Measurements from ENCODE around the gene WDR44. TPM values are rescaled to one million over a fixed set of nuclear protein-coding genes. Genes with fewer than 3 reads are reported as not detected.
A peak's percentile ranks its signal among the peaks of the same experiment; 100 is the strongest.
"Not testable (repeated sequence)": the region's sequence is repeated elsewhere in the genome, so short reads cannot be mapped to it uniquely, and the experiment has no call there.

The WDR44 gene
- 1 to 10 TPM; 8.9 to 9.3 TPM for total RNA-seq

- ChIA-PET CTCF (interaction anchor here (1.0 kb wide), 1 partner anchor 43 kb away, joined by 3 read pairs; no protein-coding TSS in a partner anchor), POLR2A (interaction anchor here (0.5 to 0.6 kb wide), 2 partner anchors 12 to 40 kb away, joined by 3 to 4 read pairs; no protein-coding TSS in a partner anchor)
- peak within 1 kb of the TSS; percentile 96 for H3K4me3 Mint-ChIP-seq
- intact Hi-C loops (cut with DNase I, micrococcal nuclease): loop anchor here (1.0 to 10.0 kb wide), 6 partner anchors 79 to 629 kb away; partner anchors contain the start of genes KLHL13 (in 1 of the 2) and LONRF3 (in 1 of the 2)
- H3K9me3 Mint-ChIP-seq (ENCODE audit: low read depth): no peaks in the 10 kb centered on the region
- no peaks in the 10 kb centered on the region for H3K27me3 Mint-ChIP-seq
- H3K27ac Mint-ChIP-seq: peak within 1 kb of the TSS; percentile 95
- ATAC-seq (peak; percentile 93), DNase-seq (peak; percentile 95)
- H3K4me1 Mint-ChIP-seq: peaks cover 27% of the 10 kb centered on the region
- H3K36me3 Mint-ChIP-seq (ENCODE audit: low read depth): no peaks in the 10 kb centered on the region
Measured at GRCh38 chrX:118345464-118346257, at the start of gene WDR44. Gene WDR44, plus strand, starts transcription at chrX:118346106. Its CDS starts 398 bp downstream, at chrX:118346504.

- ATAC-seq, H3K4me3 Mint-ChIP-seq: not testable (repeated sequence)
- H3K9me3 Mint-ChIP-seq (ENCODE audit: low read depth): peaks cover 11% of the 10 kb centered on the region
Measured at GRCh38 chrX:118305827-118306226, 40.1 kb upstream of the WDR44 start.

GRCh38 chrX:118315529-118315928 lies 30.4 kb upstream of the WDR44 start:
- intact Hi-C loops (cut with DNase I, micrococcal nuclease): no loop called here
- ATAC-seq (no peak), DNase-seq (no peak)
- ChIA-PET POLR2A (no interaction called here), CTCF (no interaction called here)
- H3K36me3 Mint-ChIP-seq (ENCODE audit: low read depth): no peaks in the 10 kb centered on the region
- no peak overlapping the region for H3K27ac Mint-ChIP-seq
- no peaks in the 10 kb centered on the region for H3K9me3 Mint-ChIP-seq (ENCODE audit: low read depth)
- H3K27me3 Mint-ChIP-seq: peaks cover 3% of the 10 kb centered on the region
- no peak overlapping the region for H3K4me3 Mint-ChIP-seq
- no peaks in the 10 kb centered on the region for H3K4me1 Mint-ChIP-seq

More at GRCh38 chrX:118305827-118306226, 40.1 kb upstream of the WDR44 start:
- DNase-seq; H3K27ac Mint-ChIP-seq; H3K27me3 Mint-ChIP-seq; CTCF ChIA-PET; H3K4me1 Mint-ChIP-seq; intact Hi-C loops (cut with DNase I, micrococcal nuclease); H3K36me3 Mint-ChIP-seq (ENCODE audit: low read depth): not testable (repeated sequence)
- POLR2A ChIA-PET: interaction anchor here (0.7 kb wide), 1 partner anchor 40 kb away, joined by 4 read pairs; the partner anchor contains the start of gene WDR44

DNA sequence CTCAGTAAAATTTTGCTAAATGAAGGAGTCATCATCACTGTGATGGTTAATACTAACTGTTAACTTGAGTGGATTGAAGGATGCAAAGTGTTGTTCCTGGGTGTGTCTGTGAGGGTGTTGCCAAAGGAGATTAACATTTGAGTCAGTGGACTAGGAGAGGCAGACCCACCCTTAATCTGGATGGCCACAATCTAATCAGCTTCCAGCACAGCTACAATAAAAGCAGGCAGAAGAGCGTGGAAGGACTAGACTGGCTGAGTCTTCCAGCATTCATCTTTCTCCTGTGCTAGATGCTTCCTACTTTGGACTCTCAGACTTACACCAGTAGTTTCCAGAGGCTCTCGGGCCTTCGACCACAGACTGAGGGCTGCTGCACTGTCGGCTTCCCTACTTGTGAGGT lies 21.3 kb upstream of the WDR44 start:
- Mint-ChIP-seq H3K27me3 (no peaks in the 10 kb centered on the region), H3K36me3 (ENCODE audit: low read depth) (no peaks in the 10 kb centered on the region), H3K4me3 (no peak overlapping the region), H3K9me3 (ENCODE audit: low read depth) (no peaks in the 10 kb centered on the region), H3K27ac (no peak overlapping the region), H3K4me1 (no peaks in the 10 kb centered on the region)
- ATAC-seq (no peak), DNase-seq (no peak)
- CTCF ChIA-PET: no interaction called here
- intact Hi-C loops (cut with DNase I, micrococcal nuclease): no loop called here
- POLR2A ChIA-PET: no interaction called here

- Mint-ChIP-seq H3K27ac (no peak overlapping the region), H3K27me3 (no peaks in the 10 kb centered on the region), H3K4me1 (no peaks in the 10 kb centered on the region), H3K36me3 (ENCODE audit: low read depth) (no peaks in the 10 kb centered on the region), H3K4me3 (no peak overlapping the region), H3K9me3 (ENCODE audit: low read depth) (no peaks in the 10 kb centered on the region)
- DNase-seq (no peak), ATAC-seq (no peak)
- intact Hi-C loops (cut with DNase I, micrococcal nuclease): no loop called here
- CTCF ChIA-PET: interaction anchor here (1.2 kb wide), 1 partner anchor 221 kb away, joined by 3 read pairs; no protein-coding TSS in a partner anchor
- POLR2A ChIA-PET: no interaction called here
Measured at GRCh38 chrX:118325453-118325852, 20.5 kb upstream of the WDR44 start.

DNA sequence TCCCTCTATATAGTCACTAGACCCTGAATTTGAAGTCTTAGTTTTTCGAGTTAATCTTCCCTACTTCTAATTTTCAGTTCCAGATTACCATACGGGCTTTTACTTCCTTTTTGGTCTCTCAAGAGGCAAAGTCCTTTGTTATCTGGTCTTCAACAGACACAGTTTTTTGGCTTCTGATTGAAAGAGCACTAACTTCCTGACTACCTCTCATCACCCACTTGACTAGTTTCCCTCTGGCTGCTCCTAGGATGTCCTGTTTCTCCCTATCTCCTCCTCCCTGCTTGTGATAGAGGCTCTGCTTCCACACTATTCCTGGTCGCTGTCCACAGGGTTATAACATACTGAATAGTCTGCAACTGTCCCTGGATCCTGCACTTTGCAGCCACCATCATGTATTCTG lies 16.7 kb upstream of the WDR44 start:
- intact Hi-C loops (cut with DNase I, micrococcal nuclease): no loop called here
- Mint-ChIP-seq H3K27ac (no peak overlapping the region), H3K36me3 (ENCODE audit: low read depth) (no peaks in the 10 kb centered on the region), H3K4me1 (no peaks in the 10 kb centered on the region), H3K9me3 (ENCODE audit: low read depth) (no peaks in the 10 kb centered on the region), H3K4me3 (no peak overlapping the region), H3K27me3 (no peaks in the 10 kb centered on the region)
- CTCF ChIA-PET: no interaction called here
- ATAC-seq (no peak), DNase-seq (no peak)
- POLR2A ChIA-PET: no interaction called here

- CTCF ChIA-PET: interaction anchor here (0.6 kb wide), 1 partner anchor 1094 kb away, joined by 3 read pairs; no protein-coding TSS in a partner anchor
- Mint-ChIP-seq H3K27me3 (no peaks in the 10 kb centered on the region), H3K4me1 (no peaks in the 10 kb centered on the region), H3K4me3 (no peak overlapping the region), H3K9me3 (ENCODE audit: low read depth) (no peaks in the 10 kb centered on the region), H3K27ac (no peak overlapping the region), H3K36me3 (ENCODE audit: low read depth) (no peaks in the 10 kb centered on the region)
- ATAC-seq: no peak
- intact Hi-C loops (cut with DNase I, micrococcal nuclease): no loop called here
- DNase-seq: no peak
- POLR2A ChIA-PET: no interaction called here
Measured at GRCh38 chrX:118337687-118338086, 8.2 kb upstream of the WDR44 start.

DNA sequence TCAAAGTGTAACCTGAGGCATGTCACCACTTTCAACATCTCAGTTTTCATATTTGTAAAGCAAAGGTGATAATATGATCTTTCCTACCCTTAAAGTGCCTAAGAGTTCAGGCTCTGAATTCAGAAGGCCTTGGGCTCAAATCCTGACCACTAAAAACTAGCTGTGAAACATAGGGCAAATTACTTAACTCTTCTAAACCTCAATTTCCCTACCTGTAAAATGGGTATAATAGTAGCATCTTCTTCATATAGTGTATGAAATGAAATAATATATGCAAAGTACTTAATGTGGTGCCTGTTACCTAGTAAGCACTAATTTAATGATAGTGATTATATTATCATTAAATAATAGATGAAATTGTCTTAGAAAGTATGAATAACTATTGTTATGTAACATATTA lies 7.0 kb upstream of the WDR44 start:
- CTCF ChIA-PET: no interaction called here
- Mint-ChIP-seq H3K4me1 (no peaks in the 10 kb centered on the region), H3K36me3 (ENCODE audit: low read depth) (no peaks in the 10 kb centered on the region), H3K4me3 (no peak overlapping the region), H3K27me3 (no peaks in the 10 kb centered on the region), H3K27ac (no peak overlapping the region), H3K9me3 (ENCODE audit: low read depth) (no peaks in the 10 kb centered on the region)
- POLR2A ChIA-PET: no interaction called here
- DNase-seq (no peak), ATAC-seq (no peak)
- intact Hi-C loops (cut with DNase I, micrococcal nuclease): no loop called here

DNA sequence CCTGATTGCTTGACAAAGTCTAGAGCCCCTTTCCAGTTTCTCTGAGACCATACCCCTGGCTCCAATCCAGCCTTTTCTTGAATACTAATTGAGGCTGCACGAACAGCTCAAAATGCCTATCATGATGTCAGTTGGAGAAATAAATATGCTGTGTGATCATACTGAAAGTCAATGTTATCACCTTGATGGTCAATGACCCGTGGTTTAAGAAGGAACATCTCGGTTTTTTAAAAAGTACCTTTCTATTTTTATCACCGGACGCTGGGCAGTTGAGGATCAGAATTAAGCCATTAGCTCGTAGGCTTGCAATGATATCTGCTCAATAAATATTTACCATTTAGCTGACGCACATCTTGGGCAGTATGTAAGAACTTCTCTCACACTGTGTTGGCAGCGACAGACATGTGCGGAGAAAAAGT lies 852 bp upstream of the WDR44 start:
- Mint-ChIP-seq H3K27me3 (no peaks in the 10 kb centered on the region), H3K4me3 (peak overlapping the region; percentile 96), H3K36me3 (ENCODE audit: low read depth) (no peaks in the 10 kb centered on the region), H3K27ac (peak overlapping the region; percentile 95), H3K9me3 (ENCODE audit: low read depth) (no peaks in the 10 kb centered on the region), H3K4me1 (peaks cover 21% of the 10 kb centered on the region)
- ChIA-PET CTCF (interaction anchor here (1.0 kb wide), 1 partner anchor 42 kb away, joined by 3 read pairs; no protein-coding TSS in a partner anchor), POLR2A (interaction anchor here (0.6 kb wide), 1 partner anchor 12 kb away, joined by 3 read pairs; no protein-coding TSS in a partner anchor)
- DNase-seq (no peak), ATAC-seq (no peak)
- intact Hi-C loops (cut with DNase I, micrococcal nuclease): loop anchor here (5.0 to 10.0 kb wide), 4 partner anchors 80 to 630 kb away; partner anchors contain the start of genes KLHL13 (in 1 of the 2) and LONRF3 (in 1 of the 2)

- peak overlapping the region; percentile 95 for H3K27ac Mint-ChIP-seq
- H3K4me3 Mint-ChIP-seq: peak overlapping the region; percentile 96
- H3K27me3 Mint-ChIP-seq: no peaks in the 10 kb centered on the region
- H3K36me3 Mint-ChIP-seq (ENCODE audit: low read depth): no peaks in the 10 kb centered on the region
- intact Hi-C loops (cut with DNase I, micrococcal nuclease): loop anchor here (1.0 to 10.0 kb wide), 6 partner anchors 78 to 628 kb away; partner anchors contain the start of genes KLHL13 (in 1 of the 2) and LONRF3 (in 1 of the 2)
- ChIA-PET CTCF (no interaction called here), POLR2A (interaction anchor here (0.5 kb wide), 1 partner anchor 41 kb away, joined by 4 read pairs; no protein-coding TSS in a partner anchor)
- H3K9me3 Mint-ChIP-seq (ENCODE audit: low read depth): no peaks in the 10 kb centered on the region
- ATAC-seq (peak; percentile 37), DNase-seq (peak; percentile 68)
- peaks cover 32% of the 10 kb centered on the region for H3K4me1 Mint-ChIP-seq
Measured at GRCh38 chrX:118346258-118347094, 570 bp downstream of the WDR44 start.

GRCh38 chrX:118347131-118347530 lies 1.2 kb downstream of the WDR44 start:
- H3K4me3 Mint-ChIP-seq: peak overlapping the region; percentile 96
- CTCF ChIA-PET: interaction anchor here (1.1 kb wide), 1 partner anchor 56 kb away, joined by 3 read pairs; no protein-coding TSS in a partner anchor
- no peak for ATAC-seq

More at GRCh38 chrX:118347131-118347530, 1.2 kb downstream of the WDR44 start:
- intact Hi-C loops (cut with DNase I, micrococcal nuclease): loop anchor here (2.0 to 10.0 kb wide), 5 partner anchors 78 to 628 kb away; partner anchors contain the start of genes KLHL13 (in 1 of the 2) and LONRF3 (in 1 of the 2)
- Mint-ChIP-seq H3K27me3 (no peaks in the 10 kb centered on the region), H3K9me3 (ENCODE audit: low read depth) (no peaks in the 10 kb centered on the region), H3K27ac (peak overlapping the region; percentile 95), H3K4me1 (peaks cover 32% of the 10 kb centered on the region), H3K36me3 (ENCODE audit: low read depth) (no peaks in the 10 kb centered on the region)
- no peak for DNase-seq
- POLR2A ChIA-PET: no interaction called here
